HepG2 (cell line): ENCODE data around the gene FAM240A. TPM values are rescaled to one million over a fixed set of nuclear protein-coding genes. Genes with fewer than 3 reads are reported as not detected.

Experiments used
- ATAC-seq: fragments of 200-7000 bp; cut with Tn5 transposase; 3 replicates; pipeline ENCODE4 v1.9.1; 2020; ENCODE audit warnings: mild to moderate bottlenecking, moderate library complexity
- BruUV-seq: library from RNA; stranded (reverse); fragments of 400-500 nt; replicated peaks from 2 replicates; lab custom pipeline; 2021; lab: Mats Ljungman, UMichigan
- CTCF ChIA-PET: fragments of 300-600 bp; formaldehyde crosslinking; extraction: SDS; loops from one replicate; lab custom pipeline; 2021; ENCODE audit warnings: low total read pairs, inconsistent platforms, low intra/inter-chr PET ratio; lab: Yijun Ruan, JAX
- POLR2A ChIA-PET: fragments of 350-600 bp; sonication (Branson Sonifier 250); formaldehyde crosslinking; loops from one replicate; lab custom pipeline; 2020; ENCODE audit warnings: antibody characterized with exemption, inconsistent platforms; lab: Yijun Ruan, JAX
- DNase-seq: peaks from one replicate; pipeline ENCODE4 v3.0.0-alpha.2; 2015; ENCODE audit warnings: low spot score
- FAIRE-seq: peaks from 3 replicates; lab custom pipeline; 2011; peaks lifted over from hg19 to GRCh38; lab: Jason Lieb, UNC
- H2AFZ ChIP-seq: one replicate; pipeline ENCODE4 v1.6.1; 2011; ENCODE audit warnings: low read length, inconsistent platforms
- H3K27ac ChIP-seq: fragments of 300-600 bp; 3 replicates; pipeline ENCODE4 v1.8.0; 2011; ENCODE audit warnings: mixed run types, mild to moderate bottlenecking, mixed read lengths, low read length, inconsistent platforms; ENCODE audit not compliant: insufficient read depth; ENCODE audit errors: extremely low read length
- H3K27me3 ChIP-seq, 2 experiments: fragments of 200-600 bp in 1 of 2; 2 replicates in 1 of 2; 3 replicates in 1 of 2; pipeline versions ENCODE4 v1.6.0 to v1.8.0; 2011; ENCODE audit warnings: low read length in 2 of 2, mild to moderate bottlenecking in 2 of 2, moderate library complexity in 2 of 2, inconsistent platforms in 1 of 2; ENCODE audit not compliant: insufficient read depth in 2 of 2, control insufficient read depth in 1 of 2
- H3K36me3 ChIP-seq, 2 experiments: fragments of 200-600 bp in 1 of 2; replicated peaks in 1 of 2; 2 replicates in 1 of 2; 3 replicates in 1 of 2; pipeline versions ENCODE4 v1.5.1 to v1.8.0; 2011; ENCODE audit warnings: low read length in 2 of 2, inconsistent platforms in 1 of 2; ENCODE audit not compliant: insufficient read depth in 2 of 2, control insufficient read depth in 1 of 2
- H3K4me1 ChIP-seq: 2 replicates; pipeline ENCODE4 v1.5.1; 2012; ENCODE audit warnings: low read length, inconsistent platforms; ENCODE audit not compliant: insufficient read depth
- H3K4me2 ChIP-seq: 2 replicates; pipeline ENCODE4 v1.6.0; 2011; ENCODE audit warnings: low read depth, low read length, inconsistent platforms
- H3K4me3 ChIP-seq, 3 experiments: fragments of 200-600 bp in 1 of 3; sonication (generic), shearing (Covaris generic) in 1 of 3; replicated peaks in 1 of 3; 2 replicates each; pipeline ENCODE4 v1.5.1; 2011 to 2016; ENCODE audit warnings: low read length in 3 of 3, inconsistent platforms in 2 of 3, low read depth in 2 of 3, mild to moderate bottlenecking in 2 of 3, control low read depth in 1 of 3, mixed read lengths in 1 of 3; ENCODE audit not compliant: insufficient read depth in 1 of 3
- H3K79me2 ChIP-seq: one replicate; pipeline ENCODE4 v1.6.1; 2011; ENCODE audit warnings: low read length, inconsistent platforms; ENCODE audit not compliant: insufficient read depth
- H3K9ac ChIP-seq: 2 replicates; pipeline ENCODE4 v1.6.0; 2011; ENCODE audit warnings: mild to moderate bottlenecking, low read depth, low read length, inconsistent platforms; ENCODE audit not compliant: insufficient read depth
- H3K9me3 ChIP-seq: 2 replicates; pipeline ENCODE4 v1.5.1; 2012; ENCODE audit warnings: mild to moderate bottlenecking, low read length
- H4K20me1 ChIP-seq: 2 replicates; pipeline ENCODE4 v1.6.0; 2011; ENCODE audit warnings: inconsistent platforms, mild to moderate bottlenecking, low read length, moderate library complexity; ENCODE audit not compliant: insufficient read depth
- ATAD3A ChIP-seq: sonication (generic); formaldehyde crosslinking; IDR thresholded peaks from 2 replicates; pipeline ENCODE4 v1.4.0; 2020; ENCODE audit warnings: missing genetic modification reagents
- ATF7 ChIP-seq, 2 experiments: fragments of 450-650 bp in 1 of 2; sonication (generic) in 1 of 2; formaldehyde crosslinking in 1 of 2; IDR thresholded peaks; 2 replicates each; pipeline versions ENCODE4 v1.4.0 to v1.6.1; 2016 to 2020; ENCODE audit warnings: antibody characterized with exemption in 1 of 2, mild to moderate bottlenecking in 1 of 2, missing genetic modification reagents in 1 of 2
- CENPX ChIP-seq: sonication (generic); formaldehyde crosslinking; IDR thresholded peaks from 2 replicates; pipeline ENCODE4 v1.9.0; 2021; ENCODE audit warnings: mild to moderate bottlenecking, missing genetic modification reagents, moderate library complexity
- FOXK1 ChIP-seq: sonication (generic); formaldehyde crosslinking; IDR thresholded peaks from 2 replicates; pipeline ENCODE4 v1.4.0; 2020; ENCODE audit warnings: low read depth, missing genetic modification reagents, borderline replicate concordance
- MIXL1 ChIP-seq: IDR thresholded peaks from 2 replicates; pipeline ENCODE4 v1.6.1; 2016
- NFYB ChIP-seq: sonication (generic); formaldehyde crosslinking; IDR thresholded peaks from 2 replicates; pipeline ENCODE4 v1.4.0; 2020; ENCODE audit warnings: missing genetic modification reagents
- NONO ChIP-seq, 2 experiments: fragments of 450-650 bp in 1 of 2; sonication (generic) in 1 of 2; formaldehyde crosslinking in 1 of 2; IDR thresholded peaks in 1 of 2; conservative IDR thresholded peaks in 1 of 2; 2 replicates each; pipeline versions ENCODE4 v1.6.1 to v1.8.0; 2017 to 2022; ENCODE audit warnings: mild to moderate bottlenecking in 1 of 2, missing genetic modification reagents in 1 of 2, moderate library complexity in 1 of 2
- RAD51 ChIP-seq: fragments of 450-650 bp; IDR thresholded peaks from 2 replicates; pipeline ENCODE4 v1.6.1; 2016; ENCODE audit warnings: borderline replicate concordance
- ZHX2 ChIP-seq, 2 experiments: sonication (generic) in 1 of 2; formaldehyde crosslinking in 1 of 2; IDR thresholded peaks; 2 replicates each; pipeline versions ENCODE4 v1.6.1 to v1.9.0; 2014 to 2022; ENCODE audit warnings: antibody characterized with exemption in 1 of 2, borderline replicate concordance in 1 of 2, inconsistent platforms in 1 of 2, low read depth in 1 of 2, missing genetic modification reagents in 1 of 2
- ZNF20 ChIP-seq: sonication (generic); formaldehyde crosslinking; IDR thresholded peaks from 2 replicates; pipeline ENCODE4 v1.4.0; 2020; ENCODE audit warnings: mild to moderate bottlenecking, moderate library complexity, missing genetic modification reagents
- ZNF317 ChIP-seq: sonication (generic); formaldehyde crosslinking; IDR thresholded peaks from 2 replicates; pipeline ENCODE4 v1.5.0; 2020; ENCODE audit warnings: mild to moderate bottlenecking, missing genetic modification reagents
- ZNF468 ChIP-seq: sonication (generic); formaldehyde crosslinking; IDR thresholded peaks from 2 replicates; pipeline ENCODE4 v1.8.0; 2022; ENCODE audit warnings: mild to moderate bottlenecking, moderate library complexity, missing genetic modification reagents
- ZNF557 ChIP-seq: sonication (generic); formaldehyde crosslinking; IDR thresholded peaks from 2 replicates; pipeline ENCODE4 v1.4.0; 2020; ENCODE audit warnings: missing genetic modification reagents
- ZNF597 ChIP-seq: sonication (generic); formaldehyde crosslinking; IDR thresholded peaks from 2 replicates; pipeline ENCODE4 v1.5.0; 2020; ENCODE audit warnings: missing genetic modification reagents
- ZNF615 ChIP-seq: sonication (generic); formaldehyde crosslinking; IDR thresholded peaks from 2 replicates; pipeline ENCODE4 v1.5.0; 2020; ENCODE audit warnings: mild to moderate bottlenecking, missing genetic modification reagents, borderline replicate concordance
- ZNF713 ChIP-seq: sonication (generic); formaldehyde crosslinking; IDR thresholded peaks from 2 replicates; pipeline ENCODE4 v1.4.0; 2020; ENCODE audit warnings: mild to moderate bottlenecking, missing genetic modification reagents
- ZNF776 ChIP-seq: sonication (generic); formaldehyde crosslinking; IDR thresholded peaks from 2 replicates; pipeline ENCODE4 v1.4.0; 2020; ENCODE audit warnings: mild to moderate bottlenecking, missing genetic modification reagents
- WGBS: methylation state at CpG from one replicate; pipeline ENCODE4 v1.1.6; 2017; ENCODE audit warnings: low lambda C conversion rate; 5-methylcytosine and 5-hydroxymethylcytosine counted together
- in situ Hi-C: cut with HindIII; loops from 2 replicates; pipeline ENCODE4 v1.10.0; 2017; ENCODE audit warnings: low pct_unique_long_range_greater_than_20kb; ENCODE audit not compliant: extremely low pct_ligation_motif_present
- intact Hi-C: fragments of 100-400 bp; cut with micrococcal nuclease; formaldehyde crosslinking; loops from one replicate; pipeline ENCODE4 v1.10.0; 2022; ENCODE audit not compliant: unreplicated experiment
- polyA plus RNA-seq, 8 experiments: library from polyadenylated mRNA; depleted of rRNA in 3 of 8; stranded (reverse) in 7 of 8; unstranded in 1 of 8; fragments of >200 nt; fragmentation: Illumina TruSeq in 4 of 8; extraction: Trizol in 4 of 8; gene quantifications; 2 replicates each; pipeline versions ENCODE4 v1.2.1 to v1.2.3, GENCODE V29; 2011 to 2016; ENCODE audit warnings: low read depth in 4 of 8, missing spikeins in 1 of 8, mixed read lengths in 1 of 8; ENCODE audit not compliant: insufficient read depth in 1 of 8
- total RNA-seq, 5 experiments: library from RNA; depleted of rRNA; stranded (reverse); fragments of >200 nt; fragmentation: Illumina TruSeq; extraction: Trizol; gene quantifications; 2 replicates each; pipeline ENCODE4 v1.2.3, GENCODE V29; 2016; ENCODE audit warnings: low read depth in 1 of 5
- TF ChIP-seq, protein P1 (sequence below): sonication (generic); formaldehyde crosslinking; IDR thresholded peaks from 2 replicates; pipeline ENCODE4 v1.4.0; 2020; ENCODE audit warnings: missing genetic modification reagents, mild to moderate bottlenecking, borderline replicate concordance

Gene FAM240A
- total and polyA plus RNA-seq, 2 of the 13 experiments (the other 11 are each of a cell fraction or from before 2014, with no cell fraction given), result not detected

- ChIA-PET CTCF (no interaction called here), POLR2A (no interaction called here)
- in situ Hi-C loops (loop anchor here (10.0 kb wide), 1 partner anchor 183 kb away; no protein-coding TSS in a partner anchor), intact Hi-C loops (no loop called here)
- peaks cover 1 to 20% of the 10 kb centered on the region in 2 experiments; a peak in 1 of 5 replicates for H3K27me3 ChIP-seq
- no peak overlapping the region for H2AFZ ChIP-seq
- no peak for ATAC-seq
- no peaks in the 10 kb centered on the region for H3K4me1 ChIP-seq
- no peaks in the 10 kb centered on the region for H4K20me1 ChIP-seq
- no peak overlapping the region for H3K27ac ChIP-seq
- no peaks in the 10 kb centered on the region for H3K36me3 ChIP-seq
- H3K79me2 ChIP-seq, result no peaks in the 10 kb centered on the region
- no peak for FAIRE-seq
- WGBS, result no CpG with 5 or more reads among the region's 8 CpGs
- H3K9ac ChIP-seq, result no peak overlapping the region
- H3K9me3 ChIP-seq, result no peaks in the 10 kb centered on the region
- H3K4me2 ChIP-seq, result no peak overlapping the region
- H3K4me3 ChIP-seq, result no peak overlapping the region
- DNase-seq, result no peak
- no TSS peak for BruUV-seq
- TF ChIP-seq ZNF597, result no peak
- TF ChIP-seq ZNF468, result no peak
- TF ChIP-seq ZHX2 (IDR thresholded peaks at IDR 0.05; ENCODE audit: low read depth), result no peak
- no peak for TF ChIP-seq ZHX2 (CRISPR knock-in tag; IDR thresholded peaks at IDR 0.05; ENCODE audit: borderline replicate concordance)
- no peak for TF ChIP-seq ATF7 (IDR thresholded peaks at IDR 0.05)
- TF ChIP-seq ATF7 (CRISPR knock-in tag; IDR thresholded peaks at IDR 0.05), result no peak
- no peak for TF ChIP-seq CENPX (CRISPR knock-in tag)
- TF ChIP-seq, protein P1, sequence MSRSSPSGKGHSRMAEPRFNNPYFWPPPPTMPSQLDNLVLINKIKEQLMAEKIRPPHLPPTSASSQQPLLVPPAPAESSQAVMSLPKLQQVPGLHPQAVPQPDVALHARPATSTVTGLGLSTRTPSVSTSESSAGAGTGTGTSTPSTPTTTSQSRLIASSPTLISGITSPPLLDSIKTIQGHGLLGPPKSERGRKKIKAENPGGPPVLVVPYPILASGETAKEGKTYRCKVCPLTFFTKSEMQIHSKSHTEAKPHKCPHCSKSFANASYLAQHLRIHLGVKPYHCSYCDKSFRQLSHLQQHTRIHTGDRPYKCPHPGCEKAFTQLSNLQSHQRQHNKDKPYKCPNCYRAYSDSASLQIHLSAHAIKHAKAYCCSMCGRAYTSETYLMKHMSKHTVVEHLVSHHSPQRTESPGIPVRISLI (CRISPR knock-in tag), result no peak
- no peak for TF ChIP-seq ZNF317
- no peak for TF ChIP-seq ZNF557
- TF ChIP-seq FOXK1 (CRISPR knock-in tag), result no peak
- no peak for TF ChIP-seq ZNF713
- no peak for TF ChIP-seq MIXL1 (CRISPR knock-in tag)
- no peak for TF ChIP-seq ATAD3A (CRISPR knock-in tag)
- TF ChIP-seq ZNF776, result no peak
- TF ChIP-seq ZNF615 (CRISPR knock-in tag), result no peak
- no peak for TF ChIP-seq NFYB (CRISPR knock-in tag)
- no peak for TF ChIP-seq NONO (IDR thresholded peaks at IDR 0.05)
- no peak for TF ChIP-seq NONO (CRISPR knock-in tag; conservative IDR thresholded peaks at IDR 0.05)
- TF ChIP-seq RAD51, result no peak
- no peak for TF ChIP-seq ZNF20
Observed at GRCh38 chr3:46668116-46668515, 55.8 kb downstream of the FAM240A start.
